HuH-7 (cell line): Measurements from ENCODE around the gene CAMKMT.

Experiments
- DNase-seq: peaks from one replicate; pipeline ENCODE4 v3.0.0; 2011; ENCODE audit warnings: low spot score

Gene CAMKMT

GRCh38 chr2:44598330-44599119 lies 236.8 kb downstream of the CAMKMT start:
- DNase-seq = no peak

- no peak for DNase-seq
These were observed 237.4 kb downstream of the CAMKMT start for GRCh38 chr2:44599130-44599529.

DNA sequence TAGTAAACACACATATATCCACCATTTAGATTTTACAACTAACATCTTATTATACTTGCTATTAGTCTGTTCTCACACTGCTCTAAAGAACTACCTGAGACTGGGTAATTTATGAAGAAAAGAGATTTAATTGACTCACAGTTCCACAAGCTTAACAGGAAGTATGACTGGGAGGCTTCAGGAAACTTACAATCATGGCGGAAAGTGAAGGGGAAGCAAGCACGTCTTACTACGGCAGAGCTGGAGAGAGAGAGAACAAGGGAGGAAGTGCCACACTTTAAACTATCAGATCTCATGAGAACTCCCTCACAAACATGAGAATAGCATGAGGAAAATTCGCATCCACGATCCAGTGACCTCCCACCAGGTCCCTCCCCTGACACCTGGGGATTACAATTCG lies 240.7 kb downstream of the CAMKMT start:
- DNase-seq = no peak

- no peak for DNase-seq
These were observed 243.8 kb downstream of the CAMKMT start for GRCh38 chr2:44605511-44605910.

DNA sequence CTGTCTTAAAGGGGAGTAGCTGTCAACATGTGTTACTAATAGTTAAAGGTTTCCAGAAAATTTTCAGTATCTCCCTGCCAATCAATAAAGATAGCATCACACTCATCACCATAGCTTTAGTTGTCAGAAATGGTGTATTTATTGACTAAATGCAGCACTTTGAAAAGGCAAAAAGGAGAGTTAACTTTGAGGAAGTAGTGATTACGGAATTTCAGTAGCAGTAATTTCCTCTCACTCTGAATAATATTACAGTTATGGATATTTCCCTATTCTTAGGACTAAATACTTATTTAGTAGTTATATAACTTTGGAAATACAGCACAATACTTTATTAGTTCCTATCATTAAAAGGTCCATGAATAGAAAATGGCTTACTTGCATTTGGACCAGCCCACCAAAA lies 250.5 kb downstream of the CAMKMT start:
- DNase-seq = no peak

DNA sequence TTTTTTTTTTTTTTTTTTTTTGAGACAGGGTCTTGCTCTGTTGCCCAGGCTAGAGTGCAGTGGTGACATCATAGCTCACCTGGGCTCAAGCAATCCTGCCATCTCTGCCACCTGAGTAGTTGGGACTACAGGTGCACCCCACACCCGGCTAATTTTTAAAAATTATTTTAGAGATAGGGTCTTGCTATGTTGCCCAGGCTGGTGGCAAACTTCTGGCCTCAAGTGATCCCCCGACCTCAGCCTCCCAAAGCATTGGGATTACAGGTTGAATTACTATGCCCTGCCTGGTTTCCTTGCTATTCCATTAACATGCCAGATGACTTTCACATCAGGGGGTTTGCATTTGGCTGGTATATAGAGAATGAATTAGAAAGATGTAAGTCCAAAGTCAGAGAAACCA lies 253.2 kb downstream of the CAMKMT start:
- DNase-seq = no peak

DNA sequence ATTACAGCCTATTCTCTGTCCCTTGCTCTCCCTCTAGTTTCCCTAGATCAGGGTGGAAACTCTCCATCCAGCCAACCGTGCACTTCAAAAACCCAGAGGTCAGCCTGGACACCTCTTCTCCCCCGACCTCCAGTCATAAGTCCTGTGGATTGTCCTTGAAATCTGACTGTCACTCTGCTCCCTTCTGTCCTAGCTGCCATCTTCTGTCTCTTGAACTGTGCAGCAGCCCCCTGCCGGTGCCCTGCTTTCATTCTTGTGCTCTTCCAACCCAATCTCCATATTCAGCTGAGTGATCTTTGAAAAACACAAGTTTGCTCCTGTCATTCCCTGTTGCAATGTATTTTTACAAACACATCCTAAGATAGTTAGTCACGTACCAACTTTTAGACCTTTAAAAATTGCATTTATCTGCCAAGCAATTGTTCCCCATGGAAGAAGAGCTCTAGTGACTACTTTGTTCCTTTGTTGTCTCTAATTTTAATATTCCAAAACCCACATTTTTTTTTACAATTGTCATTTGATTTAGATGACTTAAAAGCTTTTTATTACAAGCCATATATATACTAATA lies 254.3 kb downstream of the CAMKMT start:
- no peak for DNase-seq

DNA sequence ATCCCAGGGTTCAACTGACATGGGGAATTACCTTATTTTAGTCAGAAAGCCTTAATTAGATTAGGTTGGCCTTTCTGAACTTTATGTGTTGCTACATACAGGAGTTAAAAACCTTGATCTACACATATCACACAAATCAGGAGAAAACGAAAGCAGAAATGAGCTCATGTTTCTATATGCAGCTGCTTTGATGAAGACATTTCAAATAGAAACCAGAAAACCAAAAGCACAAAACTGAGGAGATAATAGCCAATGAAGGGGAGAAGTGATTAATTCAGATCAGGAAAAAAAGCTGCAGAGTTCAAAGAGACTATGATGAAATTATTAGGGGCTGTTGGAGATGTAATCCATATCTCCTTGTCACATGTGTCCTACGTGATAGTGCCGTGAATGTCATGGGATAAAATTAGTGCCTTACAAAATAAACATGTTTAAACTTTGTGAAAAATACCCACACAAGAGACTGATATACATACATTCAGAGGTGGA lies 255.0 kb downstream of the CAMKMT start:
- DNase-seq = no peak

GRCh38 chr2:44618251-44619023 lies 256.7 kb downstream of the CAMKMT start:
- DNase-seq = no peak

DNA sequence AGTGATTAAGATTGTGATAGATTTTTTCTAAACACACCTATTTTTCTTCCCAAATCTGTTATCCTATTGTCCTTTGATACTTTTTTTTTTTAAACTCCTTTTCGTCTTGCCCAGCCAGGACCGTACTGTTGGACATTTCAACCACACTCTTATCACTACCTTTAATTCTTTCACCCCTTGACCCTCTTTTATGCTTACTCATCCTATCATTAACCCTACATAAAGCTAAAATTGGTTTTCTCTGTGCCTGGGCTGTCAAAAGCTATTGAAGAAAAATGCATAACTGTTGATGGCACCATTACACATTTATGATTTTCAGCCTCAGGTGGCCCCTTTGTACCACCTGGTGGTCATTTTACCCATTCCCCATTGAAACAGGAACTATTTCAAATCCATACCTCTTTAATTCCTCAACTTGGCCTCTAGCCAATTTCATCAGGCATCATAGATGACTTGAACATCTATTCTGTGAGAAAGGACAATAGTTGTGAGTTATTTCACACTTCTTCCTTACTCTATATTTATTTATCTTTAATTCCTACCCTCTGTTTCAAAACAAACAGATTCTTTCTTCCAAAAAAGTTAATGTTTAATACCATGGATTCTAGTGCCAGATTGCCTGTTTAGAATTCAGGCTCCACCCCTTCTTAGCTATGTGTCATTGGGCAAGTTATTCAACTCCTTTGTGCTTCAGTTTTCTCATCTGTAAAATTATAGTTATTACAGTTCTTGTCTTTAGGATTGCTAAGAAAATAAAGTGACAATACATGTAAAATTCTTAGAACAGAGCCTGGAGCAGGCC lies 258.6 kb downstream of the CAMKMT start:
- DNase-seq = no peak

GRCh38 chr2:44623622-44624351 lies 262.0 kb downstream of the CAMKMT start:
- DNase-seq = no peak

DNA sequence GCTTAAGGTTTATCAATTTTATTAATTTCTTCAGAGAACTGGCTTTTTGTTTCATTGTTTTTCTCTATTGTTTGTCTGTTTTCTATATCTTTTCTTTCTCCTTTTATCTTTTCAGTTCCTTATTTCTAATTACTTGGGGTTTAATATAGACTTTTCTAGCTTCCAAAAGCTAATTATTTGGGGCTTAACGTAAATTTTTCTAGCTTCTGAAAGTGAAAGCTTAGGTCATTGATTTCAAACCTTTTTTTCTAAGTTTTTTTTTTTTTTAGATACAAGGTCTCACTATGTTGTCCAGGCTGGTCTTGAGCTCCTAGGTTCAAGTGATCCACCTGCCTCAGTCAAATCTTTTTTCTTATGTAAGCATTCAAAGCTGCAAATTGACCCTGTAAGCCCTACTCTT lies 266.6 kb downstream of the CAMKMT start:
- DNase-seq = no peak

- DNase-seq = no peak
These were observed 271.4 kb downstream of the CAMKMT start for GRCh38 chr2:44632931-44633689.

- no peak for DNase-seq
These were observed 274.0 kb downstream of the CAMKMT start for GRCh38 chr2:44635725-44636124.

DNA sequence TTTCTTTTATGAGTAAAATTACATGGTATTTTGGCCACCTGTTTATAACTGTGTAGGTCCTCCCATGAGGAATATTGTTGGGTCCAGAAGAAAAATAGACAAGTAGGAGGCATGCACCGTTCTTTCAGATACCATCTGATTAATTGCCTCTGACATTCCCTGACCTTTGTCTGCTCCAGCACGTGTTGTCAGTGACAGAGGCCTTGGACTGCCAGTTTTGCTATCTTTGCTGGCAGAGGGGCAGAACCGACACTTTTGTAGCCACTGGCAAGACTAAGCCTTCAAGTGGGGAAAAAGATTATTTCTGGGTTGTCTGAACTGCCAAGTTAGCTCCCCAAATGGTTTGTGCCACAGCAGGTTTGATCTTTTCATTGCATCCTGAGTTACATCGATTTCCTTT lies 276.9 kb downstream of the CAMKMT start:
- no peak for DNase-seq

DNA sequence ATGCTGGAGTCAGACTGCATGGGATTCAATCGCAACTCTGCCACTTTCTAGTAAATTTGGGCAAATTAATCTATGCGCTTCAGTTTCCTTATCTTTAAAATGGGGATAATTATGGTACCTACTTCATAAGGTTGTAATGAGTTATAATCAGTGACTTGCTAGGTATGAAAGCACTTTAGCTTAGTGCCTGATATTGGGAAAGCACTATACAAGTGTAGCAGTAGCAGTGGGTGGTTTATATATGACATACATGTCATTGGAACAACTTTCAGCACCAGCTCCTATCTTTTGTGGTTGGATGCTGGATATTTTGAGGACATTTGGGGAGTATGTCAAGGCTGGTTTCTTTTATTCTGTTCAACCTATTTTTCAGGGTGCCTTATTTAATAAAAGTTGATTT lies 277.7 kb downstream of the CAMKMT start:
- DNase-seq = no peak

DNA sequence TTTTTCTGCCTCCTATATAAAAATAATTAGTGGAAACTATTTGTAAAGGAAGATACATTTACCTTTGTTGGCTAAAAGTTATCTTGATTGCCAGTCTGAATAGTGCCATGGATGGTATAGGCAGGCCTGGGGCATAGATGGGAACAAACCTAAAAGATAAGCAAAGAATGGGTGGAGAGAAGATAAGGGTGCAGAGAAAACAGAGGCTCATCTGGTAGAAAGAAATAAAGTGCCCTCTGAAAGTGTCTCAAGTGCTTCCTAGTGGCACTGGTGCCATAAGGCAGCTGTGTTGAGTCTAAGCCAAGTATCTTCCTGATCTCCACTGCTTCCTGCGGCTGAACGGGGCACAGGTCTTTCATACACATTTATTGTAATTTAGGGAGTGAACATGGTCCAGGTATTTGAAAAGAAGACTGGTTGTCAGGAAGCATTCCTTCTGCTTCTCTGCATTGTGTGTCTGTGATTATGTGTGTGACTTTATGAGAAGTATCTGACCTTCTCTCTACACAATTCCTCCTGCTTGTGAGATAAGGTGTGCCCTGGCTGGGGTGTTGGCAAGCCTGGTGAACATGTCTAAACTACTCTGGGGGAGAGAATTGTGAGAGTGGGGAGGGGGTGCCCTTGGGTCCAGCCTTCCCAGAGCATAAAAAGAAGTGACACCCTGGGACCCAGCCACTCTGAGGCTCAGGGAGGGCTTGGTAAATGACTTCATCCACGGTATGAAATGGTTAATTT lies 280.5 kb downstream of the CAMKMT start:
- no peak for DNase-seq

- DNase-seq = no peak
These were observed 284.2 kb downstream of the CAMKMT start for GRCh38 chr2:44645937-44646336.

GRCh38 chr2:44649381-44649780 lies 287.6 kb downstream of the CAMKMT start:
- DNase-seq = no peak

GRCh38 chr2:44650796-44651195 lies 289.0 kb downstream of the CAMKMT start:
- DNase-seq = no peak
